Testis (tissue), 2 donors: ENCODE measurements around the gene TMEM107.
A peak's percentile ranks its signal among the peaks of the same experiment; 100 is the strongest.

Experiments used
- CTCF ChIP-seq, 3 experiments: fragments of 450-650 bp in 2 of 3; fragments of 200-600 bp in 1 of 3; sonication (generic) in 1 of 3; IDR thresholded peaks; one replicate each; pipeline ENCODE4 v1.5.1; 2016 to 2019; ENCODE audit warnings: antibody characterized with exemption in 3 of 3, mild to moderate bottlenecking in 2 of 3, moderate library complexity in 1 of 3
- POLR2A ChIP-seq: fragments of 450-650 bp; IDR thresholded peaks from one replicate; pipeline ENCODE4 v1.6.1; 2017; ENCODE audit warnings: antibody characterized with exemption, mild to moderate bottlenecking, moderate library complexity

GRCh38 chr17:8192070-8192815 lies 16.1 kb upstream of the TMEM107 start:
- no peak for TF ChIP-seq CTCF (IDR thresholded peaks at IDR 0.05)
- peak; percentile 24 for TF ChIP-seq POLR2A
